Endothelial cell of umbilical vein (primary cell): ENCODE results near the gene ACP5. TPM values are rescaled to one million over a fixed set of nuclear protein-coding genes. Genes with fewer than 3 reads are reported as not detected.

ENCODE experiments used
- BruUV-seq: library from RNA; stranded (reverse); fragments of 400-500 nt; replicated peaks from 2 replicates; lab custom pipeline; 2021; lab: Mats Ljungman, UMichigan
- CTCF ChIA-PET: fragments of 300-600, 350-600 bp; sonication (Branson Sonifier 250); formaldehyde crosslinking; loops from one replicate; lab custom pipeline; 2021; ENCODE audit warnings: antibody characterized with exemption, inconsistent platforms; lab: Charles Lee
- POLR2A ChIA-PET: fragments of 300-600, 350-600 bp; sonication (Branson Sonifier 250); formaldehyde crosslinking; loops from one replicate; lab custom pipeline; 2021; ENCODE audit warnings: antibody characterized with exemption, inconsistent platforms; lab: Charles Lee
- DNase-seq: peaks from one replicate; pipeline ENCODE4 v3.0.0-alpha.2; 2011; ENCODE audit warnings: low read depth, low spot score
- FAIRE-seq: peaks from 2 replicates; lab custom pipeline; 2011; peaks lifted over from hg19 to GRCh38; lab: Jason Lieb, UNC
- H2AFZ ChIP-seq: 2 replicates; pipeline ENCODE4 v1.6.0; 2012; ENCODE audit warnings: low read depth, low read length, control low read depth, inconsistent platforms
- H3K27ac ChIP-seq: 2 replicates; pipeline ENCODE4 v1.5.1; 2011; ENCODE audit warnings: low read depth, mild to moderate bottlenecking, control low read depth, low read length, moderate library complexity; ENCODE audit not compliant: insufficient read depth
- H3K27me3 ChIP-seq, 2 experiments: 2 replicates each; pipeline versions ENCODE4 v1.6.0 to v1.6.1; 2011; ENCODE audit warnings: low read length in 2 of 2, mixed read lengths in 1 of 2; ENCODE audit not compliant: control insufficient read depth in 2 of 2, insufficient read depth in 2 of 2
- H3K36me3 ChIP-seq, 2 experiments: 2 replicates in 1 of 2; 3 replicates in 1 of 2; pipeline ENCODE4 v1.5.1; 2011; ENCODE audit warnings: low read length in 2 of 2, mild to moderate bottlenecking in 1 of 2, moderate library complexity in 1 of 2; ENCODE audit not compliant: control insufficient read depth in 2 of 2, insufficient read depth in 2 of 2; ENCODE audit errors: extremely low read depth in 1 of 2
- H3K4me1 ChIP-seq: 3 replicates; pipeline ENCODE4 v1.5.1; 2011; ENCODE audit warnings: mild to moderate bottlenecking, low read length; ENCODE audit not compliant: control insufficient read depth, insufficient read depth; ENCODE audit errors: extremely low read depth
- H3K4me2 ChIP-seq: 2 replicates; pipeline ENCODE4 v1.6.1; 2011; ENCODE audit warnings: low read length, control low read depth, mixed read lengths; ENCODE audit not compliant: insufficient read depth
- H3K4me3 ChIP-seq, 3 experiments: fragments of 200-600 bp in 1 of 3; sonication (generic), shearing (Covaris generic) in 1 of 3; replicated peaks in 1 of 3; 2 replicates each; pipeline ENCODE4 v1.5.1; 2011 to 2016; ENCODE audit warnings: control low read depth in 3 of 3, low read length in 3 of 3, mild to moderate bottlenecking in 2 of 3, inconsistent platforms in 1 of 3, low read depth in 1 of 3, moderate library complexity in 1 of 3; ENCODE audit not compliant: insufficient read depth in 1 of 3
- H3K79me2 ChIP-seq: 2 replicates; pipeline ENCODE4 v1.6.0; 2012; ENCODE audit warnings: low read length, inconsistent platforms; ENCODE audit not compliant: control insufficient read depth, insufficient read depth
- H3K9ac ChIP-seq: replicated peaks from 2 replicates; pipeline ENCODE3; 2011; ENCODE audit warnings: low read length, control low read depth; ENCODE audit not compliant: insufficient read depth; ENCODE audit errors: extremely low read depth
- H3K9me1 ChIP-seq: replicated peaks from 3 replicates; pipeline ENCODE4 v1.6.0; 2011; ENCODE audit warnings: mild to moderate bottlenecking, low read length; ENCODE audit not compliant: control insufficient read depth, insufficient read depth; ENCODE audit errors: extremely low read depth
- H3K9me3 ChIP-seq: replicated peaks from 2 replicates; pipeline ENCODE4 v1.5.1; 2012; ENCODE audit warnings: low read length, inconsistent platforms; ENCODE audit not compliant: control insufficient read depth, insufficient read depth
- H4K20me1 ChIP-seq: replicated peaks from 2 replicates; pipeline ENCODE3; 2011; ENCODE audit warnings: mild to moderate bottlenecking, low read length; ENCODE audit not compliant: control insufficient read depth, insufficient read depth; ENCODE audit errors: extremely low read depth
- EZH2 ChIP-seq: IDR thresholded peaks from 2 replicates; pipeline ENCODE4 v1.6.1; 2012; ENCODE audit warnings: borderline replicate concordance, low read depth, mild to moderate bottlenecking, moderate library complexity, low read length, inconsistent platforms; ENCODE audit not compliant: severe bottlenecking
- FOS ChIP-seq: IDR thresholded peaks from 2 replicates; pipeline ENCODE4 v1.6.1; 2011; ENCODE audit warnings: mild to moderate bottlenecking, low read length, moderate library complexity, borderline replicate concordance; ENCODE audit not compliant: insufficient read depth
- GATA2 ChIP-seq: IDR thresholded peaks from 2 replicates; pipeline ENCODE4 v1.7.0; 2011; ENCODE audit warnings: low read depth, mild to moderate bottlenecking, moderate library complexity, mixed read lengths, low read length; ENCODE audit not compliant: insufficient read length, insufficient read depth
- JUN ChIP-seq: IDR thresholded peaks from 2 replicates; pipeline ENCODE4 v1.6.1; 2011; ENCODE audit warnings: borderline replicate concordance, low read depth; ENCODE audit not compliant: insufficient read length, insufficient read depth
- MYC ChIP-seq: IDR thresholded peaks from one replicate; pipeline ENCODE4 v1.6.1; 2011; ENCODE audit warnings: mild to moderate bottlenecking, low read depth, low read length
- POLR2A ChIP-seq: IDR thresholded peaks from 2 replicates; pipeline ENCODE4 v1.6.1; 2012; ENCODE audit warnings: low read depth, mild to moderate bottlenecking, control low read depth, low read length
- POLR2AphosphoS5 ChIP-seq: IDR thresholded peaks from 2 replicates; pipeline ENCODE4 v1.6.1; 2012; ENCODE audit warnings: low read depth, mild to moderate bottlenecking, control low read depth, low read length, moderate library complexity; ENCODE audit not compliant: insufficient read depth
- dilution Hi-C: fragments of 300-500 bp; cut with MboI; formaldehyde crosslinking; loops from one replicate; pipeline ENCODE4 v1.15.0; 2019; ENCODE audit warnings: low sequenced_read_pairs; ENCODE audit not compliant: extremely low pct_ligation_motif_present
- intact Hi-C: fragments of 100-400 bp; cut with micrococcal nuclease; formaldehyde crosslinking; loops from one replicate; pipeline ENCODE4 v1.10.0; 2022
- polyA plus RNA-seq, 4 experiments: library from polyadenylated mRNA; depleted of rRNA in 3 of 4; stranded (reverse) in 3 of 4; unstranded in 1 of 4; fragments of >200 nt; gene quantifications; 2 replicates each; pipeline versions ENCODE4 v1.2.1 to v1.2.3, GENCODE V29; 2011 to 2012; ENCODE audit warnings: missing spikeins in 1 of 4
- total RNA-seq: library from RNA; stranded (reverse); gene quantifications from 2 replicates; pipeline ENCODE4 v1.2.3, GENCODE V29; 2021
- TF ChIP-seq, protein P1 (sequence below), 2 donors: IDR thresholded peaks; 1 replicate in 1 of 2; 2 replicates in 1 of 2; pipeline ENCODE4 v1.5.1; 2011; ENCODE audit warnings: low read length in 2 of 2, mild to moderate bottlenecking in 2 of 2, moderate library complexity in 2 of 2, control low read depth in 1 of 2, inconsistent platforms in 1 of 2, low read depth in 1 of 2; ENCODE audit not compliant: insufficient read depth in 1 of 2; ENCODE audit errors: extremely low read depth in 1 of 2
- TF ChIP-seq, protein P2 (sequence below): IDR thresholded peaks from 2 replicates; pipeline ENCODE4 v1.6.1; 2011; ENCODE audit not compliant: insufficient read depth, insufficient read length

The ACP5 gene
- total and polyA plus RNA-seq, 2 donors (not counting 3 experiments of a cell fraction or from before 2014, with no cell fraction given): 1.3 TPM; not detected in 1

DNA sequence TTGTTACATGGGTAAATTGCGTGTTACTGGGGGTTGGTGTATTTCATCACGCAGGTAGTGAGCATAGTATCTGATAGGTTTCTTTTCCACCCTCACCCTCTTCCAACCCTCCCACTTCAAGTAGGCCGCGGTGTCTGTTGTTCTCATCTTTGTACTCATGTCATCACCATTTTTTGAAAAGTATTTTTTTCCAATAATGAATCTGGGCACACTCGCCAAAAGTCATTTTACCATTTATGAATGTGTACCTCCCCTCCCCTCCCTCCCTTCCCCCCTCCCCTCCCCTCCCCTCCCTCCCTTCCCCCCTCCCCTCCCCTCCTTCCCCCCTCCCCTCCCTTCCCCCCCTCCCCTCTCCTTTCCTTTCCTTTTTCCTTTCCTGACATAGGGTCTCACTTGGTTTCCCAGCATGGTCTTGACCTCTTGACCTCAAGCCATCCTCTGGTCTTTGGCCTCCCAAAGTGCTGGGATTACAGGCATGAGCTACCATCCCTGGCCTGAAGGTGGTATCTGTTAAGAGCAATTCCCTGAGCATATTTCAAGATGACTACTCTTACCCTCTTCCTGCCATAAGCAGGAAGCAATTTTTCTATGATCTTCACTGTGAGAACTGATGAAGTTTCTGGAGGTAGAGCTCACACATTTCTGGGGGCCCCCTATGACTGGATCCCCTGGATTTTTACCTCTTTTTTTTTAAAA lies 35.5 kb upstream of the ACP5 start:
- Histone ChIP-seq H3K4me1 (no peaks in the 10 kb centered on the region), H3K9ac (no peak overlapping the region), H3K9me1 (no peaks in the 10 kb centered on the region), H2AFZ (no peak overlapping the region), H3K4me3 (no peak overlapping the region), H3K27me3 (no peaks in the 10 kb centered on the region), H3K27ac (no peak overlapping the region), H4K20me1 (no peaks in the 10 kb centered on the region), H3K9me3 (peaks cover 18% of the 10 kb centered on the region), H3K4me2 (no peak overlapping the region), H3K36me3 (peaks cover 20 to 24% of the 10 kb centered on the region in 2 experiments), H3K79me2 (peaks cover 12% of the 10 kb centered on the region)
- FAIRE-seq (no peak), DNase-seq (no peak)
- no TSS peak for BruUV-seq
- TF ChIP-seq EZH2: no peak
- TF ChIP-seq, protein P1, sequence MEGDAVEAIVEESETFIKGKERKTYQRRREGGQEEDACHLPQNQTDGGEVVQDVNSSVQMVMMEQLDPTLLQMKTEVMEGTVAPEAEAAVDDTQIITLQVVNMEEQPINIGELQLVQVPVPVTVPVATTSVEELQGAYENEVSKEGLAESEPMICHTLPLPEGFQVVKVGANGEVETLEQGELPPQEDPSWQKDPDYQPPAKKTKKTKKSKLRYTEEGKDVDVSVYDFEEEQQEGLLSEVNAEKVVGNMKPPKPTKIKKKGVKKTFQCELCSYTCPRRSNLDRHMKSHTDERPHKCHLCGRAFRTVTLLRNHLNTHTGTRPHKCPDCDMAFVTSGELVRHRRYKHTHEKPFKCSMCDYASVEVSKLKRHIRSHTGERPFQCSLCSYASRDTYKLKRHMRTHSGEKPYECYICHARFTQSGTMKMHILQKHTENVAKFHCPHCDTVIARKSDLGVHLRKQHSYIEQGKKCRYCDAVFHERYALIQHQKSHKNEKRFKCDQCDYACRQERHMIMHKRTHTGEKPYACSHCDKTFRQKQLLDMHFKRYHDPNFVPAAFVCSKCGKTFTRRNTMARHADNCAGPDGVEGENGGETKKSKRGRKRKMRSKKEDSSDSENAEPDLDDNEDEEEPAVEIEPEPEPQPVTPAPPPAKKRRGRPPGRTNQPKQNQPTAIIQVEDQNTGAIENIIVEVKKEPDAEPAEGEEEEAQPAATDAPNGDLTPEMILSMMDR (IDR thresholded peaks at IDR 0.05; ENCODE audit: extremely low read depth in 1 of 2, insufficient read depth in 1 of 2, low read depth in 1 of 2, low read length in 2 of 2): no peak
- TF ChIP-seq POLR2A: no peak
- TF ChIP-seq, protein P2, sequence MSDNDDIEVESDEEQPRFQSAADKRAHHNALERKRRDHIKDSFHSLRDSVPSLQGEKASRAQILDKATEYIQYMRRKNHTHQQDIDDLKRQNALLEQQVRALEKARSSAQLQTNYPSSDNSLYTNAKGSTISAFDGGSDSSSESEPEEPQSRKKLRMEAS: no peak
- TF ChIP-seq FOS: no peak
- no peak for TF ChIP-seq MYC
- TF ChIP-seq GATA2: no peak
- no peak for TF ChIP-seq JUN
- TF ChIP-seq POLR2AphosphoS5: no peak
- intact Hi-C loops: no loop called here
- CTCF ChIA-PET: no interaction called here
- POLR2A ChIA-PET: no interaction called here
- dilution Hi-C loops: no loop called here
